CD4-positive, alpha-beta T cell treated with Interleukin-12 subunit alpha and Interleukin-12 subunit beta, for 1 hour (primary cell): ENCODE data around the gene ZSCAN9.

ENCODE experiments used
- DNase-seq: peaks from one replicate; pipeline ENCODE4 v3.0.0-alpha.2; 2020

Gene ZSCAN9

GRCh38 chr6:28225056-28225834 lies at the start of gene ZSCAN9:
Gene ZSCAN9 (plus strand): TSS chr6:28225275. CDS start chr6:28227085, 1,810 bp downstream.
- DNase-seq: peak; percentile 58

- no peak for DNase-seq
Measured at GRCh38 chr6:28176373-28176772, 48.7 kb upstream of the ZSCAN9 start.

- no peak for DNase-seq
Measured at GRCh38 chr6:28182255-28182654, 42.8 kb upstream of the ZSCAN9 start.

GRCh38 chr6:28188111-28188979 lies 36.7 kb upstream of the ZSCAN9 start:
- DNase-seq: no peak

- no peak for DNase-seq
Measured at GRCh38 chr6:28200020-28200419, 25.1 kb upstream of the ZSCAN9 start.

- no peak for DNase-seq
Measured at GRCh38 chr6:28203201-28203600, 21.9 kb upstream of the ZSCAN9 start.

- no peak for DNase-seq
Measured at GRCh38 chr6:28205879-28206278, 19.2 kb upstream of the ZSCAN9 start.

GRCh38 chr6:28206527-28206926 lies 18.5 kb upstream of the ZSCAN9 start:
- DNase-seq: no peak

- DNase-seq: no peak
Measured at GRCh38 chr6:28206928-28207509, 18.1 kb upstream of the ZSCAN9 start.

GRCh38 chr6:28207510-28208110 lies 17.5 kb upstream of the ZSCAN9 start:
- peak; percentile 20 for DNase-seq

GRCh38 chr6:28208111-28208659 lies 16.9 kb upstream of the ZSCAN9 start:
- DNase-seq: no peak

GRCh38 chr6:28209753-28210535 lies 15.1 kb upstream of the ZSCAN9 start:
- no peak for DNase-seq

GRCh38 chr6:28211840-28212509 lies 13.1 kb upstream of the ZSCAN9 start:
- DNase-seq: no peak

- peak; percentile 2 for DNase-seq
Measured at GRCh38 chr6:28212510-28213212, 12.4 kb upstream of the ZSCAN9 start.

- DNase-seq: no peak
Measured at GRCh38 chr6:28213213-28213523, 11.9 kb upstream of the ZSCAN9 start.

GRCh38 chr6:28215425-28215824 lies 9.7 kb upstream of the ZSCAN9 start:
- no peak for DNase-seq

- no peak for DNase-seq
Measured at GRCh38 chr6:28217890-28218289, 7.2 kb upstream of the ZSCAN9 start.

- peak; percentile 21 for DNase-seq
Measured at GRCh38 chr6:28218312-28219248, 6.5 kb upstream of the ZSCAN9 start.

- no peak for DNase-seq
Measured at GRCh38 chr6:28220257-28221133, 4.6 kb upstream of the ZSCAN9 start.
